IMR-90 (cell line): ENCODE data around the gene CPEB1. TPM values are rescaled to one million over a fixed set of nuclear protein-coding genes. Genes with fewer than 3 reads are reported as not detected.
A peak's percentile ranks its signal among the peaks of the same experiment; 100 is the strongest.

Experiments used
- ATAC-seq: fragments of 200-7000 bp; cut with Tn5 transposase; 2 replicates; pipeline ENCODE4 v1.9.1; 2020; ENCODE audit warnings: low read depth, mild to moderate bottlenecking, moderate library complexity
- BruUV-seq: library from RNA; stranded (reverse); fragments of 400-500 nt; replicated peaks from 2 replicates; lab custom pipeline; 2021; lab: Mats Ljungman, UMichigan
- CTCF ChIA-PET: fragments of 300-600 bp; formaldehyde crosslinking; extraction: SDS; loops from one replicate; lab custom pipeline; 2021; ENCODE audit warnings: antibody characterized with exemption; lab: Yijun Ruan, JAX
- POLR2A ChIA-PET: fragments of 300-600 bp; sonication (Branson Sonifier 250); formaldehyde crosslinking; loops from one replicate; lab custom pipeline; 2022; ENCODE audit warnings: antibody characterized with exemption; ENCODE audit not compliant: unreplicated experiment; lab: Charles Lee
- DNase-seq: peaks from one replicate; pipeline ENCODE4 v3.0.0; 2013
- H2AFZ ChIP-seq: replicated peaks from 2 replicates; pipeline ENCODE3; 2013; ENCODE audit warnings: low read length, mild to moderate bottlenecking; ENCODE audit not compliant: poor library complexity
- H2AK5ac ChIP-seq: 2 replicates; pipeline ENCODE4 v1.6.1; 2013; ENCODE audit warnings: low read depth, low read length, inconsistent platforms
- H2AK9ac ChIP-seq: replicated peaks from 2 replicates; pipeline ENCODE3; 2013; ENCODE audit warnings: mild to moderate bottlenecking, low read depth, low read length, moderate library complexity; ENCODE audit not compliant: poor library complexity
- H2BK120ac ChIP-seq: 2 replicates; pipeline ENCODE4 v1.6.1; 2013; ENCODE audit warnings: low read depth, low read length, inconsistent platforms
- H2BK15ac ChIP-seq: 3 replicates; pipeline ENCODE4 v1.6.1; 2013; ENCODE audit warnings: low read depth, low read length, inconsistent platforms
- H2BK20ac ChIP-seq: 2 replicates; pipeline ENCODE4 v1.6.1; 2013; ENCODE audit warnings: low read depth, mild to moderate bottlenecking, inconsistent platforms, low read length, moderate library complexity
- H2BK5ac ChIP-seq: 2 replicates; pipeline ENCODE4 v1.6.1; 2013; ENCODE audit warnings: mild to moderate bottlenecking, low read depth, low read length, inconsistent platforms; ENCODE audit not compliant: poor library complexity, severe bottlenecking
- H3K14ac ChIP-seq: replicated peaks from 2 replicates; pipeline ENCODE4 v1.6.1; 2013; ENCODE audit warnings: low read depth, low read length, inconsistent platforms
- H3K18ac ChIP-seq: 2 replicates; pipeline ENCODE4 v1.6.1; 2013; ENCODE audit warnings: low read depth, low read length, control low read depth
- H3K23ac ChIP-seq: 2 replicates; pipeline ENCODE4 v1.6.1; 2013; ENCODE audit warnings: low read depth, low read length, inconsistent platforms
- H3K27ac ChIP-seq: 2 replicates; pipeline ENCODE4 v1.5.1; 2013; ENCODE audit warnings: mild to moderate bottlenecking, control low read depth, low read length; ENCODE audit not compliant: insufficient read depth
- H3K27me3 ChIP-seq: 2 replicates; pipeline ENCODE4 v1.6.1; 2013; ENCODE audit warnings: low read length; ENCODE audit not compliant: control insufficient read depth, insufficient read depth
- H3K36me3 ChIP-seq: 2 replicates; pipeline ENCODE4 v1.6.1; 2013; ENCODE audit warnings: low read length, mixed read lengths; ENCODE audit not compliant: control insufficient read depth, insufficient read depth
- H3K4ac ChIP-seq: 2 replicates; pipeline ENCODE4 v1.6.1; 2013; ENCODE audit warnings: low read depth, low read length, inconsistent platforms
- H3K4me1 ChIP-seq: 2 replicates; pipeline ENCODE4 v1.6.1; 2013; ENCODE audit warnings: low read length, mixed read lengths; ENCODE audit not compliant: control insufficient read depth, insufficient read depth
- H3K4me2 ChIP-seq: 2 replicates; pipeline ENCODE4 v1.6.1; 2013; ENCODE audit warnings: low read depth, mild to moderate bottlenecking, control low read depth, low read length, moderate library complexity
- H3K4me3 ChIP-seq: 2 replicates; pipeline ENCODE4 v1.5.1; 2013; ENCODE audit warnings: low read depth, mild to moderate bottlenecking, control low read depth, low read length, moderate library complexity; ENCODE audit not compliant: insufficient read depth
- H3K56ac ChIP-seq: 2 replicates; pipeline ENCODE4 v1.6.1; 2013; ENCODE audit warnings: low read length, inconsistent platforms; ENCODE audit not compliant: insufficient read depth; ENCODE audit errors: extremely low read depth
- H3K79me1 ChIP-seq, 2 experiments: 2 replicates each; pipeline ENCODE4 v1.6.1; 2013; ENCODE audit warnings: low read length in 2 of 2, inconsistent platforms in 1 of 2, low read depth in 1 of 2
- H3K9ac ChIP-seq: 2 replicates; pipeline ENCODE4 v1.6.1; 2013; ENCODE audit warnings: low read depth, low read length, control low read depth
- H3K9me1 ChIP-seq: 2 replicates; pipeline ENCODE4 v1.6.1; 2013; ENCODE audit warnings: low read length, inconsistent platforms; ENCODE audit not compliant: insufficient read depth
- H3K9me3 ChIP-seq: 2 replicates; pipeline ENCODE4 v1.6.1; 2013; ENCODE audit warnings: low read length; ENCODE audit not compliant: control insufficient read depth, insufficient read depth
- H4K20me1 ChIP-seq: 2 replicates; pipeline ENCODE4 v1.6.1; 2013; ENCODE audit warnings: low read length, inconsistent platforms; ENCODE audit not compliant: insufficient read depth
- H4K5ac ChIP-seq: 2 replicates; pipeline ENCODE4 v1.6.1; 2013; ENCODE audit warnings: mild to moderate bottlenecking, low read depth, low read length, control low read depth
- H4K8ac ChIP-seq, 2 experiments: 2 replicates each; pipeline ENCODE4 v1.6.1; 2013; ENCODE audit warnings: low read depth in 2 of 2, low read length in 2 of 2, control low read depth in 1 of 2, inconsistent platforms in 1 of 2
- H4K91ac ChIP-seq: 2 replicates; pipeline ENCODE4 v1.6.1; 2013; ENCODE audit warnings: low read depth, low read length, inconsistent platforms; ENCODE audit not compliant: insufficient read depth
- BHLHE40 ChIP-seq: fragments of 150-350 bp; IDR thresholded peaks from 2 replicates; pipeline ENCODE4 v1.6.1; 2016; ENCODE audit warnings: mild to moderate bottlenecking, low read depth, low read length
- CTCF ChIP-seq: conservative IDR thresholded peaks from 2 replicates; pipeline ENCODE4 v1.5.1; 2012; ENCODE audit warnings: mild to moderate bottlenecking, low read depth, low read length, improper control_type of control experiment
- ELK1 ChIP-seq: fragments of 150-350 bp; IDR thresholded peaks from 2 replicates; pipeline ENCODE4 v1.6.1; 2016; ENCODE audit warnings: low read depth, mild to moderate bottlenecking, low read length, moderate library complexity, borderline replicate concordance
- FOS ChIP-seq: fragments of 150-350 bp; IDR thresholded peaks from 2 replicates; pipeline ENCODE4 v1.6.1; 2016; ENCODE audit warnings: low read depth, low read length
- MAFK ChIP-seq: IDR thresholded peaks from 2 replicates; pipeline ENCODE4 v1.6.1; 2012; ENCODE audit warnings: low read depth, low read length, improper control_type of control experiment
- MAZ ChIP-seq: IDR thresholded peaks from 2 replicates; pipeline ENCODE4 v1.6.1; 2012; ENCODE audit warnings: low read depth, mild to moderate bottlenecking, low read length, improper control_type of control experiment, moderate library complexity, borderline replicate concordance
- MXI1 ChIP-seq: IDR thresholded peaks from 2 replicates; pipeline ENCODE4 v1.6.1; 2012; ENCODE audit warnings: low read depth, mild to moderate bottlenecking, low read length, moderate library complexity, borderline replicate concordance
- NFE2L2 ChIP-seq: fragments of 150-350 bp; IDR thresholded peaks from 2 replicates; pipeline ENCODE4 v1.6.1; 2016; ENCODE audit warnings: low read depth, mild to moderate bottlenecking, low read length
- RAD21 ChIP-seq: IDR thresholded peaks from 2 replicates; pipeline ENCODE4 v1.6.1; 2012; ENCODE audit warnings: low read length, improper control_type of control experiment
- RFX5 ChIP-seq: IDR thresholded peaks from 2 replicates; pipeline ENCODE4 v1.8.0; 2012; ENCODE audit warnings: low read depth, mild to moderate bottlenecking, low read length, moderate library complexity
- WGBS, 2 experiments: methylation state at CpG; one replicate each; pipeline versions ENCODE4 v1.1.5 to v1.1.7; 2013; ENCODE audit warnings: missing lambda C conversion rate in 2 of 2; ENCODE audit not compliant: insufficient read length in 1 of 2; ENCODE audit errors: extremely low coverage in 2 of 2; 5-methylcytosine and 5-hydroxymethylcytosine counted together
- dilution Hi-C: fragments of 300-500 bp; cut with HindIII; formaldehyde crosslinking; loops from one replicate; pipeline ENCODE4 v1.14.3; 2018; ENCODE audit warnings: low sequenced_read_pairs; ENCODE audit not compliant: unreplicated experiment
- in situ Hi-C: fragments of 300-500 bp; cut with MboI; formaldehyde crosslinking; loops from 3 replicates; pipeline ENCODE4 v1.14.3; 2019; ENCODE audit warnings: low sequenced_read_pairs, inconsistent platforms, mixed read lengths
- intact Hi-C: fragments of 100-400 bp; cut with micrococcal nuclease; formaldehyde crosslinking; loops from 2 replicates; pipeline ENCODE4 v1.10.0; 2022
- polyA plus RNA-seq, 3 experiments: library from polyadenylated mRNA; depleted of rRNA; stranded (reverse); fragments of >200 nt; gene quantifications; 2 replicates each; pipeline ENCODE4 v1.2.3, GENCODE V29; 2012; ENCODE audit warnings: low replicate concordance in 1 of 3
- total RNA-seq: library from RNA; depleted of rRNA; stranded (reverse); fragments of >200 nt; gene quantifications from 2 replicates; pipeline ENCODE4 v1.2.3, GENCODE V29; 2012
- TF ChIP-seq, protein P1 (sequence below): fragments of 150-350 bp; IDR thresholded peaks from 2 replicates; pipeline ENCODE4 v1.6.1; 2017; ENCODE audit warnings: mild to moderate bottlenecking, antibody characterized with exemption, low read length, low read depth

Gene CPEB1
- total and polyA plus RNA-seq, 2 of the 4 experiments (the other 2 are of a cell fraction): 8.9 to 12.5 TPM

DNA sequence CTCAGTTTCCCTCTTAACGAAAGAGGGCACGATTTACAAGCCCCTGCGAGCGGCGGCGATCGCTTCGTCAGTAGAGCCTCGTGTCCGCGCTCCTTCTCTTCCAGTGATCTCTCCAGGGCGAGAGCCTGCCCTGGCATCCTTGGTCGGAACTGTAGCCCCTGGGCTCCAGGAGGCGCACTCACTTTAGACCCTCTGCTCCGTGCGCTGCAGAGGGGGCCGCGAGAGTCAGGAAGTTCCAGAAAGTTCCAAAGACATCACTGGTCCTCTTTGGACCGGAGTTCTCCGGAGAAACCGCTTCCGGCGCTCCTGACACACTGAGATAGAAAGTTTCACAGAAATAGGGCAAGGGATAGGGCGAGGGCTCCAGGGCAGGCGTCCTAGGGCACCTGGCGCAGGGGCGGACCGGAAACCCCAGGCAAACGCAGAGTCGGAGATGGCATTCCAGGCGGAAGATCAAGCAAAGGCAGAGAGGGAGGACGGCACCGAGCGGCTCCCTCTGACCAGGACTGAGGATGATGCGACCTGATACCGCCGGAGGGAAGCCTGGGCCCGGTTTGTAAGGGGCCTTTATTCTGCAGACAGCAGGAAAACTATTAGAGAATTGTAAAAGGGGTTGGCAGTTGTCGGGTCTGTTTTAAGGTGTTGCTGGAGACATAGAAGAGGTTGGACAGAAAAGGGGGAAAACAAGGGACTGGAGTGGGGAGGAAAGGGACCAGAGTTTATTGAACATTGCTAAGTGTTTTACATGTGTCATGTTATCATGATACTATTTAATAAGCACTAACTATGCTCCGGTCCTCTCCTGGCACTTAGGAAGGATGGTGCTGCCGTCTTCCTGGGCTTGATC lies 1.3 kb upstream of the CPEB1 start:
- dilution Hi-C loops: no loop called here
- Histone ChIP-seq H3K18ac (no peak overlapping the region), H2AK9ac (no peak overlapping the region), H4K8ac (no peak overlapping the region), H3K4ac (no peak overlapping the region), H4K91ac (no peak overlapping the region), H2BK5ac (no peak overlapping the region), H3K4me1 (no peaks in the 10 kb centered on the region), H4K20me1 (no peaks in the 10 kb centered on the region), H3K14ac (no peak overlapping the region), H3K36me3 (no peaks in the 10 kb centered on the region), H2AK5ac (no peak overlapping the region), H3K4me2 (peak overlapping the region; percentile 82), H3K4me3 (peak overlapping the region; percentile 63), H3K23ac (no peak overlapping the region), H3K27ac (no peak overlapping the region), H3K27me3 (peaks cover 43% of the 10 kb centered on the region), H2AFZ (peak overlapping the region; percentile 88), H3K9me3 (peaks cover 2% of the 10 kb centered on the region; the same call in 1 of the 2 replicates), H2BK15ac (no peak overlapping the region), H2BK120ac (no peak overlapping the region), H4K5ac (no peak overlapping the region), H2BK20ac (no peak overlapping the region), H3K9me1 (no peaks in the 10 kb centered on the region), H3K56ac (no peak overlapping the region), H3K9ac (no peak overlapping the region), H3K79me1 (no peaks in the 10 kb centered on the region)
- ATAC-seq: peak; percentile 45; the same call in 1 of the 2 replicates
- intact Hi-C loops: loop anchor here (10.0 kb wide), 1 partner anchor 356 kb away; no protein-coding TSS in a partner anchor
- DNase-seq: no peak
- TF ChIP-seq NFE2L2 (no peak), ELK1 (no peak), MAFK (no peak), FOS (no peak), MAZ (no peak), CTCF (no peak), RAD21 (no peak), BHLHE40 (no peak), RFX5 (no peak), MXI1 (no peak)
- TF ChIP-seq, protein P1, sequence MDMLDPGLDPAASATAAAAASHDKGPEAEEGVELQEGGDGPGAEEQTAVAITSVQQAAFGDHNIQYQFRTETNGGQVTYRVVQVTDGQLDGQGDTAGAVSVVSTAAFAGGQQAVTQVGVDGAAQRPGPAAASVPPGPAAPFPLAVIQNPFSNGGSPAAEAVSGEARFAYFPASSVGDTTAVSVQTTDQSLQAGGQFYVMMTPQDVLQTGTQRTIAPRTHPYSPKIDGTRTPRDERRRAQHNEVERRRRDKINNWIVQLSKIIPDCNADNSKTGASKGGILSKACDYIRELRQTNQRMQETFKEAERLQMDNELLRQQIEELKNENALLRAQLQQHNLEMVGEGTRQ: no peak
- POLR2A ChIA-PET: no interaction called here
- in situ Hi-C loops: no loop called here
- WGBS, 2 experiments: 18% methylated on average over 32 of the region's 41 CpGs; no CpG with 5 or more reads in 1 of the 2 experiments
- CTCF ChIA-PET: no interaction called here
- BruUV-seq: no TSS peak
